ENCODE measurements around the gene KIF26B.

Gene KIF26B

GRCh38 chr1:245749053-245749452, 594.3 kb downstream of the KIF26B start:
- DNase-seq (ENCODE audit: low read depth in 3 of 3) = no peak

- no peak for DNase-seq (ENCODE audit: low read depth in 3 of 3)
These were observed 595.5 kb downstream of the KIF26B start for GRCh38 chr1:245750261-245750660.

DNA sequence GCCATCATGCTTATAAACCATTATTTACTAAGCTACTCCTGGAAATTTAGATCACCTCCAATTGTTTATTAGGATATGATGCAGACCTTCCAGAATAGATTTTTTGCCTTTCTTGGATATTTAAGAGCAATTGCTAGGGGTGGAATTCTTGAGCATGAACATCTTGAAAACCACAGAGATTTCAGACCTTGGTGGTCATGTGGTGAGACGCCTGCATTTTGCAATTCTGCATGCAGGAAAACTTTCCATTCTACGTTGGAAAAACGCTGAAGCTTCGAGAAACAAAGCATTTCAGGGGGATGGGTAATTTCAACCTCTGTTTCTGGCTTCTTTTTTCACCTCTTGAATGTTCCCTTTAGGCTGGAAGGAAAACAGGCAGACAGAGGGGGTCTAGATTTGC, 596.3 kb downstream of the KIF26B start:
- no peak for DNase-seq (ENCODE audit: low read depth in 3 of 3)

- no peak for DNase-seq (ENCODE audit: low read depth in 3 of 3)
These were observed 597.1 kb downstream of the KIF26B start for GRCh38 chr1:245751726-245752470.

DNA sequence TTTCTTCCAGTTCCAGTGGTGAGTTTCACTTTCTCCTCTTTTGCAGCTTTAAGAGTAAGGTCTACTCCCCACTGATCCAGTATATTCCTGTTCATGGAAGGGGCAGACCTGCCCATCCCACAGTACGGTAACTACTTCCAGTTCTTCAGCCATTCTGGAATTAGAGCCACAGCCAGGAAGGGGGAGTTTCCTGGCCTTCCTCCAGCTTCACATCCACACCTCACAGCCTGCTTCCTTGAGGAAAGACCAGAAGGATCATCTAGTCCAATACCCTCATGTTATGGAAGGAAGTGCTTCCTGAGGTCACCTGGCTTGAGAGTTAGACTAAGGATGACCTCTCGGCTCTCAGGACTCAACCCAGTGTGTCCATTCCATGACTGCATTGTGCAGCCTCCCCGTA, 597.8 kb downstream of the KIF26B start:
- no peak for DNase-seq (ENCODE audit: low read depth in 3 of 3)

DNA sequence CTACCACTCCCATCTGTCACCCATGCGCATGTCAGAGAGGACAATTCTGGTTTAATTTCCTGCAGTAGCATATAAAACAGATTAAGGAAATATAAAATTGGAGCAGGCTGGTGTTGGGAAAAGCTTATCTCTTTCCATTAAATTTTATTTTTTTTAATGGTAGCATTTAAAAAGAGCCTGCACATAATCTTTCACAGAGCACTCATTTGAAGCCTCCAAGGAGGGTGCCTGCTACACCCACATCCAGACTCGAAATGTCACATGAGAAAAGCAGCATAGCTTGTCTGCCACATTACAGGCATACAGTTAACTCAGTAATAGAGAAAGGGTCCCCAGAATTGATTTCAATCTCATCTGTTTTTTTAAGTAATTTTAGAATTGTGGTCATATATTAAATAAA, 599.0 kb downstream of the KIF26B start:
- no peak for DNase-seq (ENCODE audit: low read depth in 3 of 3)

- DNase-seq (ENCODE audit: low read depth in 3 of 3) = no peak
These were observed 599.7 kb downstream of the KIF26B start for GRCh38 chr1:245754463-245754961.

Data from stimulated activated CD4-positive, alpha-beta T cell treated with anti-CD3 and anti-CD28 coated beads, TNF-alpha, amount 100 ng/mL, for 48 hours (primary cell).